ENCODE data around the gene SSC5D. TPM values are rescaled to one million over a fixed set of nuclear protein-coding genes. Genes with fewer than 3 reads are reported as not detected.

SSC5D gene
- total and polyA plus RNA-seq, 10 of the 15 experiments (the other 5 are each of a cell fraction or from before 2014, with no cell fraction given) = 0.03 to 0.13 (median 0.05) TPM; not detected in 4

- TF ChIP-seq PRDM15 (CRISPR knock-in tag; IDR thresholded peaks at IDR 0.05) (no peak), NFXL1 (IDR thresholded peaks at IDR 0.05; ENCODE audit: borderline replicate concordance) (no peak), BMI1 (IDR thresholded peaks at IDR 0.05; ENCODE audit: borderline replicate concordance) (no peak), MEF2A (IDR thresholded peaks at IDR 0.05; ENCODE audit: insufficient read depth, low read depth, low read length) (no peak), NR2C1 (IDR thresholded peaks at IDR 0.05) (no peak), ZNF217 (IDR thresholded peaks at IDR 0.05) (peak; percentile 83), RAD51 (IDR thresholded peaks at IDR 0.05) (peak; percentile 93), BRCA1 (IDR thresholded peaks at IDR 0.05; ENCODE audit: low read depth, low read length) (no peak), ETV6 (conservative IDR thresholded peaks at IDR 0.05 in 1 of 2, IDR thresholded peaks at IDR 0.05 in 1 of 2; ENCODE audit: borderline replicate concordance in 1 of 2, low read depth in 1 of 2) (no peak), ATF3 (IDR thresholded peaks at IDR 0.05; ENCODE audit: borderline replicate concordance, extremely low read depth, low read depth, low read length) (peak; percentile 40; the same call in 1 of the 2 replicates), ZNF687 (IDR thresholded peaks at IDR 0.05) (peak; percentile 33; the same call in 1 of the 2 replicates), NR2F1 (conservative IDR thresholded peaks at IDR 0.05) (peak; percentile 59), ZNF384 (IDR thresholded peaks at IDR 0.05; ENCODE audit: borderline replicate concordance, low read depth, low read length) (no peak), PAX8 (IDR thresholded peaks at IDR 0.05) (no peak), JUNB (IDR thresholded peaks at IDR 0.05) (no peak), NBN (IDR thresholded peaks at IDR 0.05) (peak; percentile 57; the same call in 1 of the 2 replicates)
- TF ChIP-seq, protein P1, sequence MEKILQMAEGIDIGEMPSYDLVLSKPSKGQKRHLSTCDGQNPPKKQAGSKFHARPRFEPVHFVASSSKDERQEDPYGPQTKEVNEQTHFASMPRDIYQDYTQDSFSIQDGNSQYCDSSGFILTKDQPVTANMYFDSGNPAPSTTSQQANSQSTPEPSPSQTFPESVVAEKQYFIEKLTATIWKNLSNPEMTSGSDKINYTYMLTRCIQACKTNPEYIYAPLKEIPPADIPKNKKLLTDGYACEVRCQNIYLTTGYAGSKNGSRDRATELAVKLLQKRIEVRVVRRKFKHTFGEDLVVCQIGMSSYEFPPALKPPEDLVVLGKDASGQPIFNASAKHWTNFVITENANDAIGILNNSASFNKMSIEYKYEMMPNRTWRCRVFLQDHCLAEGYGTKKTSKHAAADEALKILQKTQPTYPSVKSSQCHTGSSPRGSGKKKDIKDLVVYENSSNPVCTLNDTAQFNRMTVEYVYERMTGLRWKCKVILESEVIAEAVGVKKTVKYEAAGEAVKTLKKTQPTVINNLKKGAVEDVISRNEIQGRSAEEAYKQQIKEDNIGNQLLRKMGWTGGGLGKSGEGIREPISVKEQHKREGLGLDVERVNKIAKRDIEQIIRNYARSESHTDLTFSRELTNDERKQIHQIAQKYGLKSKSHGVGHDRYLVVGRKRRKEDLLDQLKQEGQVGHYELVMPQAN (conservative IDR thresholded peaks at IDR 0.05) = peak; percentile 93
- TF ChIP-seq, protein P2, sequence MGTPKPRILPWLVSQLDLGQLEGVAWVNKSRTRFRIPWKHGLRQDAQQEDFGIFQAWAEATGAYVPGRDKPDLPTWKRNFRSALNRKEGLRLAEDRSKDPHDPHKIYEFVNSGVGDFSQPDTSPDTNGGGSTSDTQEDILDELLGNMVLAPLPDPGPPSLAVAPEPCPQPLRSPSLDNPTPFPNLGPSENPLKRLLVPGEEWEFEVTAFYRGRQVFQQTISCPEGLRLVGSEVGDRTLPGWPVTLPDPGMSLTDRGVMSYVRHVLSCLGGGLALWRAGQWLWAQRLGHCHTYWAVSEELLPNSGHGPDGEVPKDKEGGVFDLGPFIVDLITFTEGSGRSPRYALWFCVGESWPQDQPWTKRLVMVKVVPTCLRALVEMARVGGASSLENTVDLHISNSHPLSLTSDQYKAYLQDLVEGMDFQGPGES (IDR thresholded peaks at IDR 0.05) = peak; percentile 97
Observed at GRCh38 chr19:55461259-55461973, 26.8 kb upstream of the SSC5D start, which contains the start of gene ISOC2 (continued).

Data from GM12878 (cell line).